NB4 (cell line): ENCODE measurements around the gene GABBR2.

Source experiments
- POLR2A ChIP-seq: IDR thresholded peaks from 2 replicates; pipeline ENCODE4 v1.6.1; 2011; ENCODE audit warnings: mild to moderate bottlenecking; ENCODE audit not compliant: insufficient read length; ENCODE audit errors: extremely low read depth
- TF ChIP-seq, protein P1 (sequence below): IDR thresholded peaks from one replicate; pipeline ENCODE4 v1.5.1; 2012; ENCODE audit warnings: low read depth, low read length
- TF ChIP-seq, protein P2 (sequence below): IDR thresholded peaks from 2 replicates; pipeline ENCODE4 v1.6.1; 2011; ENCODE audit warnings: low read depth, low read length

DNA sequence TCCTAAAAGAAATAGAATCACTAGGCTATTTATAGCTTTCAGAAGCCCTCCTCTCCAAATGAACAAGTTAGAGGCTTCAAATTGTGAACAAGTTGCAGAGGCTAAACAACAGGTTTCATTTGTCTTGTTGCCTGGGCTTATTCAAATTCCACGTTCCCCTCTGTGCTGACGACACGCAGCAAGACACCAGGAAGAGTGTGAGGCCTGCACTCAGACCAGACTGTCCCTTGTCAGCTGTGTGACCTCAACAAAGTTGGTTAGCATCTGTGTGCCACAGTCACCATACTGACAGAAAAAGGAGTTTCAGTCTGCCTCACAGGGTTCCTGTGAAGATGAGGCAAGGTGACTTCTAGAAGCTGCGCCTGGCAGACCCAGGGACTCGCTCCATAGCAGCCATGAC is 22.1 kb upstream of the GABBR2 start:
- TF ChIP-seq, protein P1, sequence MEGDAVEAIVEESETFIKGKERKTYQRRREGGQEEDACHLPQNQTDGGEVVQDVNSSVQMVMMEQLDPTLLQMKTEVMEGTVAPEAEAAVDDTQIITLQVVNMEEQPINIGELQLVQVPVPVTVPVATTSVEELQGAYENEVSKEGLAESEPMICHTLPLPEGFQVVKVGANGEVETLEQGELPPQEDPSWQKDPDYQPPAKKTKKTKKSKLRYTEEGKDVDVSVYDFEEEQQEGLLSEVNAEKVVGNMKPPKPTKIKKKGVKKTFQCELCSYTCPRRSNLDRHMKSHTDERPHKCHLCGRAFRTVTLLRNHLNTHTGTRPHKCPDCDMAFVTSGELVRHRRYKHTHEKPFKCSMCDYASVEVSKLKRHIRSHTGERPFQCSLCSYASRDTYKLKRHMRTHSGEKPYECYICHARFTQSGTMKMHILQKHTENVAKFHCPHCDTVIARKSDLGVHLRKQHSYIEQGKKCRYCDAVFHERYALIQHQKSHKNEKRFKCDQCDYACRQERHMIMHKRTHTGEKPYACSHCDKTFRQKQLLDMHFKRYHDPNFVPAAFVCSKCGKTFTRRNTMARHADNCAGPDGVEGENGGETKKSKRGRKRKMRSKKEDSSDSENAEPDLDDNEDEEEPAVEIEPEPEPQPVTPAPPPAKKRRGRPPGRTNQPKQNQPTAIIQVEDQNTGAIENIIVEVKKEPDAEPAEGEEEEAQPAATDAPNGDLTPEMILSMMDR: no peak
- TF ChIP-seq POLR2A: no peak
- TF ChIP-seq, protein P2, sequence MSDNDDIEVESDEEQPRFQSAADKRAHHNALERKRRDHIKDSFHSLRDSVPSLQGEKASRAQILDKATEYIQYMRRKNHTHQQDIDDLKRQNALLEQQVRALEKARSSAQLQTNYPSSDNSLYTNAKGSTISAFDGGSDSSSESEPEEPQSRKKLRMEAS: no peak
